ENCODE measurements around the gene PCOLCE2.

GRCh38 chr3:142809259-142809658 is 79.6 kb downstream of the PCOLCE2 start:
- TF ChIP-seq CTCF (IDR thresholded peaks at IDR 0.05) (no peak), POLR2A (IDR thresholded peaks at IDR 0.05) (no peak)
